Activated CD4-positive, alpha-beta T cell treated with anti-CD3 and anti-CD28 coated beads, Interleukin-2, amount 50 U/mL, for 24 hours (primary cell): ENCODE measurements around the gene SLC8A1.

Experiments used
- DNase-seq, 2 donors: peaks; one replicate each; pipeline ENCODE4 v3.0.0-alpha.2; 2020; ENCODE audit warnings: low read depth in 1 of 2, low spot score in 1 of 2

SLC8A1 gene

DNA sequence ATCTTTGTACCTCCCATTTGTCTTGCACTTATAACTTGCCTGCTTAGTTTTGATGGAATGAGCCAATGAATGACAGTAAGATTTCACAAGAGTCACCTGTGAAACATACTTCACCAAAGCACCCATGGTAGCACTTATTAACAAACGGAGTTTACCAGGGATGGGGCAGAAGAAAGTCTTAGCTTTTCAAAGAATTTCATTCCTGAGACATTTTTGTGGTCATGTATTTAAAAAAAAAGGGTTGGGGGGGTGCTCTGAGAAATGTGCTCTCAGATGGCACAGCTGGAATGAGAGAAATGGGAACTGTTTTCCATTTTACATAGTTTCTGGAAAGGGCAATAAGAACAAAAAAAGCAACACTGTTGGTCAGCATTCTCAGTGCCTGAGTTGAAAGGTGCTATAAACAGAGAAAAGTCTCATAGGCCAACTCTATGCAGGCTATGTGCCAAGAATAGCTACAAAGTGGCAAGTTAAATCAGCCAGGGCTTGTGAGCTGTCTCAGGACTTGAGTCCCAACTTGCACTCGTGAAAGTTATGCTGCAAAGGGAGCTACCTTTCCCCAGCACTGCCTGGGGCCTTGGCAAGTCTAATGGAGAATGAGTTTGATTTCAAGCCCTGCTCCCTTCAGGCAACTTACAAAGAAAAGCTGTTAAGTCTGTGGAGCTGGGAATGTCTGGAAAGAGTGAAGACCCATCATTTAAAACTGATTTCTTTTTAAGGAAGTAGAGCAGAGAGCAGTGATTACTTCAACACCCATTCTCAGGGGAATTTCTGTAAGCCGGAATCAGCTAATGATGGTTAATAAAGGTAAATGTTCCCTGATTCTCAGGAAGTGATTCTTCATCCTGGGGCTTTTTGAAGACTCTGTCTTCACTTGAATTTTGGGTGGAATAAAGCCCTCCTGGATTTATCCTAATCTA is 170.6 kb downstream of the SLC8A1 start:
- no peak for DNase-seq

DNA sequence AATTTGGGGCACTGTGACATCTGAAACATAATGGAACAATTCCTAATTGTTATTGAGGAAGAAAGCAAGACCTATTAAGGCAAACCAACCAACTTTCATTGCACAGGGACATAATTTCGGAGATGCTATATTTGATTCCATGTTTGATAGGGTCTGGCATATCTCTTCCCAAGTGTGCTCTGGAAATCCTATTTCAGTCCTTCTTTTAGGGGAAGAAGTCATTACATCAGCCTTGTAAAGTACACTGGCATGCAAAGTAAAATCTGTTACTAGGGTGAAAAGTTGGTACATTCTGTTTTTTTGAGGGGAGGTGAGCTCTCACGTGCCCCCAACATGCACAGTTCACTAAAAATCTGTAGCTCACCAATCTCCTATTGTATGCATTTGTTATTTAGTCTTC is 172.4 kb downstream of the SLC8A1 start:
- DNase-seq, result no peak

DNA sequence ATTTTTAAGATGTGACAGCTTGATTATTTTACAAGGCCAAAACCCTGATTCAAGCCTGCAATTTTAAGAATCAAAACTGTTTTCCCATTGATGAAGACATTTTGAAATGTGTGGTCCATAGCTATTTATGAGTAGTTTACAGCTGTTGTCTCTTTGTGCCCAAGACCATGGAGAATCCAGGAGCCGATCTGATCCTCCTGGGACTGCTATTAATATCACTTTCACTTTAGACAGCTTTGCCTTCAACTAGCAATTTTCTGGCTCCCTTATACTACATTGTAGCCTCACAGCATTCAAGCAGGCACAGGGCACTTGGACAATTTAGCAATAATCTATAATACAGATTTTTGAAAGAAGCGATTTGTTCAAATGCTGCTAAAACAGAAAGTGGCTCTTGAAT is 172.9 kb downstream of the SLC8A1 start:
- DNase-seq, result no peak

DNA sequence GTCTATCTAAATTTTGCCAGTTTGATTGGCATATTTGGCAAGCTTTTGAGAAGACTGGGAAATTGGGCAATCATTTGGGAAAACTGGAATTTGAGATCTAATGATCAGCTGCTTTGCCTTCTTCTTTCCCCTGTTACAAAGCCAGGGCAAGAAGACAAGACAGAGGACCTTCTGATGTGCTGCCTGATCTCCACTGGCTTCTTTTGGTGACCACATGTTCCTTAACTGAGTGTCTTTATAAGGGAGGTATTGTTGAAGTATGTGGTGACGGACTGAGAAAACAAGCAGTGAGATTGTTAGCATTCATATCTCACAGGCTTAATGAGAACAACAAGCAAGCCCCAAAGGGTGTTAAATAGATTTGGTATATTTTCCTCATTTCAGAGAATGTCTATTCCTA is 175.8 kb downstream of the SLC8A1 start:
- no peak for DNase-seq

DNA sequence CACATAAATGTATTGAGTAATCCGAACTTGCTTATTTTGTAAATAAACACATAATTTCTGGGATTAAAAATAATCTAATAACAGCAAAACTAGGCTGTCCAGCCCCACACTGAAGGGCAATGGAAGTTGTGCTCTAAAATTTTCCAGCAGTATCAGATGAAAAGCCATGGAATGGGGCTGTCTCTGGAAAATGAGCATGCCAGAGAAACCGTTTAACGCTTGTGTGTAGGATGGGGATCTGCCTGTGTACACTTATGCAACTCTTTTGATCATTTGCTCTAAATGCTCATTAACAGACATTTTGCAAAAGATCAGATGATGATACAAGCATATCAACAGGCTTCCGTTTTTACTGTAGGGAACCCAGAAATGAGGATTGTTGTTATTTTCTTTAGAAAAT is 177.6 kb downstream of the SLC8A1 start:
- no peak for DNase-seq

DNA sequence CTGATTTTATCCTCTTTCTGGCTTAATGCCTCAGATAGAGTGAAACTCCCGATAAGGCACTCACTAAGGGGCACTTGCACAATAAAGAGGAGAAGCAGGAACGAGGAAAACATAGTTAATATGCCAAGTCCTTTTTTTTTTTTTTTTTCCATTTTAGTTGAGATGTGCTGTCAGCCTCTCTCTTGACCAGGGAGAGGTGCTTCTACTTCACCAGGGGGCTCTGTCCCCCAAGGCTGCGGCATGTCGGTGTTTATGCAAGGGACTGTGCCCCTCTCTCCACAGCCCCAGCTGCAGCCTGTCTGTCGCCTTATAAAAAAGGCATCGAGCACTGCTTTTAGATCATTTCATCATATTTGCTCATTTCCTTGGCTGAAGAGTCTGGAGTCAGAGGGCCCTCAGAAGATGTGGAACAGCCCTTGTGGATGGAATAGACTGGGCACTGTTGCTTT is 178.1 kb downstream of the SLC8A1 start:
- no peak for DNase-seq

DNA sequence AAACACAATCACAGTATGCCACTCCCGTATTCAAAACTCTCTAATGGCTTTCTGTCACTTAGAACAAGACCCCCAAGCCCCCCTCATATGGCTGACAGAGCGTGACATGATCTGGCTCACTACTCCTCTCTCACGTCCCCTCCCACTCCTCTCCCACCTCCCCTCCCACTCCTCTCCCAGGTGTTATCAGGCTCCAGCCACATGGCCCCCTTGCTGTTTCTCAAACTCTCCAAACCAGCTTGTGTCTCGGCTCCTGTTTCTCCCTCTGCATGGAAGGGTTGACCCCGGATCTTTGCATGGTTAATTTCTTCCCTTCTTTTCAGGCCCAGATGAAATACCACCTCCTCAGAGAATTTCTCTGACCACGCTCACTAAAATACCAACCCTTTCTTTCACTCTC is 180.8 kb downstream of the SLC8A1 start:
- DNase-seq, result no peak

DNA sequence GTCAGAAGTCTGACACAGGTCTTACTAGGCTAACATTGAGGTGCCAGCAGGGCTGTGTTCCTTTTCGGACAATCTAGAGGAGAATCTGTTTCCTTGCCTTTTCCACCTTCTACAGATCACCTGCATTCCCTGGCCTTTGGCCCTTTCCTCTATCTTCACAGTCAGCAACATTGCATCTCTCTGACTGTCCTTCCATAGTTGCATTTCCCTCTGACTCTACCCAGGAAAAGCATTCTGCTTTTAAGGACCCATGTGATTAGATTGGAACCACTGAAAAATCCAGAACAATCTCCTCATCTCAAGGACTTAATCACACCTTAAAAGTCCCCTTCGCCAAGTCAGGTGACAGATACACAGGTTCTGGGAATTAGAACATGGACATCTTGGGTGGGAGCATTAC is 181.5 kb downstream of the SLC8A1 start:
- no peak for DNase-seq

DNA sequence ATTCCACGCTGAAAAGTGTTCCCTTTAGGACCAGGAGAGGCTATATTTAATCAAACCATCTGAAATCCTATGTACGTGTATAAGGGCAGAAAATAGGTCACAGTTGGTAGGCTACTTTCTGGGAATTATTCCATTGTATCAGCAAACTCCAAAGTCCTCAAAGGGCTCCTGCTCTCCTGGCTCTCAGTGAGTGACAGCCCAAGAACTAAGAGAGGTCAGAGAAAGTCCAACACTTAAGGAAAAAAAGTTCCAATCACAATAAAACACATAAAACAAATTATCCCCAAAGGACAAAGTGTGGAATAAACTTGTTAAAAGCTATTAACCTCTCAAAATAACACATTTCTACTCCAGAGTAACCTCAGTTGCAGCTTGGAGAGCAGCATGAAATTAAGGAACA is 183.3 kb downstream of the SLC8A1 start:
- no peak for DNase-seq

DNA sequence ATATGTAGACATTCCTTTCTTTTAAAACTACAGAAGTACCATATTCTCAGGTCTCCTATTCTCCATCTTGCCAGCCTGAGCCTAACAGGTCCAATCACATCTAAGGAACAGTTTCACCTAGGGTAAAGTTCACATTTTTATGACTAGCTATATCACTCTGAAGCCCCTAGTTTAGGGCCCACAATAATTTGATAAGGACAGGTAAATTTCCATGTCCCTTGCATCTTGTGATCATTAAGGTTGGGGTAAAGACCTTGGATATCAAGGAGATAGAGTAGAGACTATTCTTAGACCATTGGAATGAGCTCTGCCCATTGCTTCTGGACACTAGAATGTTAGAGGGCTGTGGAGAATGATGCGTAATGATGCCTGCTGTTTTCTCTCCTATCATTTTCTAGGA is 185.7 kb downstream of the SLC8A1 start:
- DNase-seq, result no peak

DNA sequence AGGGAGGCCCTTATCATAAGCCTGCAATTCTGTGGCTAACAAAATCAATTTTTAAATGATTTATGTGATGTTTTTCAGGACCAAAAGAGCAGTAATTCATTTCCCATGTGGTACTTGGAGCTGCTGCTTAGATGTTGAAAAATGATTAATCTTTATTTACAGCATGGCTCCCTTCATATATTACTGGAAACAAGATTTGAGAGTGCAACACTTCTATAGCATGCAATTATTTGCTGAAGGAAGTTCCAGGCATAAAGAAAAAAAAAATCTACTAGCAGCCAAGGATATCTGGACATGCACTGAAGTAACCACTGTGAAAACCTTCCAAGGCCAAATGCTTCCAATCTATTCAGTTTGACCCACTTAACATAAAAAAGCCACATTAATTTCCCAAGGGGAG is 186.3 kb downstream of the SLC8A1 start:
- DNase-seq, result no peak

DNA sequence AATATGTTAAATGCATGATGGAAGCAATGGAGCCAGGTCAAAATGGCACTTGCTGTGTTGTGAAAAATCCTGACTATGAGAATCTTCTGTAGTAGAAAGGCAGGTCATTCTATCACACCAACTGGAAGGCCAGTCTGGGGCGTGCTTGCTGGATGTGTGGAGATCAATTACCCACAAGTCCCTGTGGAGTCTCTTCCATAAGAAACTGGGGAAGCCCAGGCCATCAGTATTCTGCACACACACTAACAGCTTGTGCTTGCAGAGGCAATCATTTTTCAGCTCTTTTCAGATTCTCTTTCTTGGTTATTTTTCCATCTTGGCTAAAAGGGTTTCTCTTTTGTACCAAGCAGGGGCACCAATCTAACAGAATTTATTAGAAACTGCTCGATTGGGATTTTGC is 190.8 kb downstream of the SLC8A1 start:
- DNase-seq, result no peak

DNA sequence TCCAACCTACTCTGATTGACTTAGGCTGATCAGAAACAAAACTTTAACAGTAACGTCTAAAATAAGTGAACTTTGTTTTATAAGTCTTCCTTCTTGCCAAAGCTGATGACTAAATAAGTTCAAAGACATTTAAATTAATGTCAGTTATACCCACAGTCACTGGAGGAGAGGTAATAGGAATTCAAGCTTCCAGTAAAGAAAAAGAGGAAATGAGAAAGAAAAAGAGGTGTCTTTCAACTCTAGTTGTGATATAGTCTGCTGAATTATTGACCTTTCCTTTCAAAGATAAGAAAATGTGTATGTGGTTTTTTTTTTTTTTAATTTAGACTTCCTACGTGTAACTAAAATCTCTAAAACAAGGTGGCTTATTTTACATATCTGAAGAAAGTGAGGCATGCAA is 191.5 kb downstream of the SLC8A1 start:
- DNase-seq, result no peak

DNA sequence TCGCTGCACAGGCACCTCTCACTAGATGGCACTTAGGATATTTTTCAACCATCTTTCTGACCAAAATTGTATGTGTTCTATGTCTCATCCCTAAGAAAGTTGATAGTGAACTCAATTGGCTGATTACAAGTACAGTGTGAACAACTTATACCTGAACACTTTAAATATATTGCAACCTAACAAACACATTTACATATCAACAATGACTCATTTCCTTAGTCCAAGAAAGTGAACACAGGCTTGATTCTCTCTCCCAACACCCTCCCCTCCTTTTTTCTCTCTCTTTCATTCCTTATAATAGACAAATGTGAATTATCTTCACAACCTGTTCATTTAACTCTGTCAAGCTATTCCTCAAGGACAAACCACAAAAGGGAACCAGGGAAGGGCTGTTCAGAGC is 192.0 kb downstream of the SLC8A1 start:
- DNase-seq, result no peak

DNA sequence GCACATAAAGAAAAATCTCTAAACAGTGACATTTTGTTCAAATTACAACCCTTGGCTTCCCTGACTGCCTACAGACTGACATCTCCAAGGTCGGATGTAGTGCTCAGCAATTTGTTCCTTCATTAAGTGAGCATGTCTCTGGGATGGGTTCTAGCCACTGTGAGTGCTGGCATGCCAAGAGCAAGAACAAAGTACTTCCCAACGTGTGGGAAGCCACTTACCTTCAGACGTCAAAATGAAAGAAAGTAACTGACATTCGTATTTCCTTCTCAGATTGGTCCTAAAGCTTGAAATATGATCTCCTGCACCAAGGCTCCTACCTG is 193.8 kb downstream of the SLC8A1 start:
- DNase-seq, result no peak

DNA sequence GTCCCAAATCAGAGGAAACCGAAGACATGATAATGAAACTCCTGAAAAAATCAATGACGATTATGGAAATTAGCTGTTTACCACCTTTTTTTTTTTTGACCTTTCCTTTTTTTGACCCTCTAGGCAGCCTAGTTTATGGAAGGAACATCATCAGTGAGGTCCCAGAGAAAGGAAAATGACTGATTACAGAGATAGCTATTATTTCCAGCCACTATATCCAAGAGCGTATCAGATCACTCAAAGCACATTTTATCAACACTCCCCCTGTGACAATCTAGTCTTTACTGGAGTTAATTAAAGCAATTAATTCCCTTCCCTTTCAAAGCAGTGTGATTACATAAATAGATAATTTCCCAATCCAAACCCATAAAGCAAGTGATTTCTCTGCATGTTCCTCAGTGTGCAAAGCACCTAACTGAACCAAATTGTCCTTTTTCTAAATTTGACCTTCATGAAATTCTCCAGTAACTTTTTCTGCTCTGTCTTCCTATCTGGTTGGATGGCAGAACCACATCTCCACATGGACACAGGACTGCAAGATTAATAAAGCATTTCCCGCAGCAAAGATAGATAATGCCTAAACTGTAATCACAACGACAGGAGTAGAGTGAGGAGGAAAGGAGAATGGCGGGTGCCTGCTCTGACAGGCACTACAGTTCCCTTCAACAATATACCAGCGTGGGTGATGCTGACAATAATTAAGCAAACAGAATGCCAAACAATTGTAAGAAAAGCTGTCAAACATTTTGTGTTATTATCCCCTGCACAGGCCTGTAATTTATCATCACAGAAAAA is 194.4 kb downstream of the SLC8A1 start:
- DNase-seq, result no peak

DNA sequence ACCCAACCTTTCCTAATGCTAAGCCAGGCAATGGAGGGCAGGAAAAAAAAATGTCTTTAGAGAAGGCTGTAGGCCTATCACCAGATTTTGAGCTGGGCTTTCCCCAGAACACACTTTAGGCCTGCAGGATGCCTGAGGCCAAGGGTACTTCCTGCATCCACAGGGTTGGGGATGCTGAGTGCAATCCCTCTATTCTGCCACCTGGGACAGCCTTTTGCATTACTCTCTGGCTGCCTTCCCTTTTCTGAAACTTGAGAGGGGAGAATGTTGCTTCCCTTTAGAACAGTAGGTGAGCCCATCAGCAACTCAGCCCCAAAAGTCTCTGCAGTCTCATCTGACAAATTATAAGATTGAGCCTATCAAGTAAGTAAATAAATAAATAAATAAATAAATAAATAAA is 195.2 kb downstream of the SLC8A1 start:
- DNase-seq, result no peak

DNA sequence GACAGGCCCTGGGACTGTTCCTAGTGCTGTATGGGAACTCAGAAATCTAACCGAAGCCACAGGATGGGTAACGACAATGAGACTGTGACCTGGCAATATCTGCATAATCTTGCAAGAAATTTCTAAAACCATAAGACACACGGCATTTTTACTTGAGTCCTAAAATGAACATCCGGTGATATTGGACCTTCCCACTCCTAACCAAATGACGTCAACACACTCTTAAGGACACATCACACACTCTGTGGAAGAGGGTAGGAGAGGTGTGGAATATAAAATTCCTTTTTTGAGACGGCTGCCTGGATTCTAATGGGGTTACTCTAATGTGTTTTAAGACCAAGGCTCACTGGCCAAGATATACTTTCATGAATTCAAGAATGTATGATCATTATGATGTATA is 195.9 kb downstream of the SLC8A1 start:
- no peak for DNase-seq

DNA sequence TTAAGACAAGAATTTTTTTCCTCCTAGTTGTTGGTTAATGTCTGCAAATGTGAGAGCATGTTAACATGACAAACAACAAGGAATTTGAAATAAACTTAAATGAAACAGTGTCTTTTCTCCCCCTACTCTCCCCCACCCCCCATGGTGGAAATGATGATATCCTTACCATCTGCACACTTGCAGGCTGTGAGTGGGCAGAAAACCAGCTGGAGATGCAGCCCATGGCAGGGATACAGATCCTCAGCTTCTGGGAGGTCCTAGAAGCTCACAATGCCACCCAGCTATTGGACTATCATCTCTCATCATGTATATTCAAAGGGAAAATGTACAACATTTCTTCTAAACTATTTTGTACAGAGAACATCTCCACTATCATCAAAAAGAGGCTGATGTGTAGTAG is 196.8 kb downstream of the SLC8A1 start:
- no peak for DNase-seq

DNA sequence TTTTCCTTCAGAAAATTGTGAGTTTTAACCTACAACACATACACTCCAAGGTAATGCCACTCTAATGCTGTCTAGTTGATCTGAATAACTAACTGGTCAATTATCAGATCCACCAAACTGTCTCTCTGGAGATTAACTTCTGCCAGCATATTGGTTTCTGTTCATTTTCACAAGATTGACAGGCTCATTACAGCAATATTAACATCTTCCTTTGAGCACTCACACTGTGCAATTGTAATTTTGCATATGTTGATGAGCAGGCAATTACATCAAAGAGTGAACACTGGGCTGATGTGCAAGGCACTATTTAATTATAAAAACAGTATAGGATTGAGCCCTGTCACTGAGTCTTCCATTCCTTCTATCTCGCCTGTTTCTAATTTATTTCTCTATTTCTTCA is 197.3 kb downstream of the SLC8A1 start:
- DNase-seq, result no peak

DNA sequence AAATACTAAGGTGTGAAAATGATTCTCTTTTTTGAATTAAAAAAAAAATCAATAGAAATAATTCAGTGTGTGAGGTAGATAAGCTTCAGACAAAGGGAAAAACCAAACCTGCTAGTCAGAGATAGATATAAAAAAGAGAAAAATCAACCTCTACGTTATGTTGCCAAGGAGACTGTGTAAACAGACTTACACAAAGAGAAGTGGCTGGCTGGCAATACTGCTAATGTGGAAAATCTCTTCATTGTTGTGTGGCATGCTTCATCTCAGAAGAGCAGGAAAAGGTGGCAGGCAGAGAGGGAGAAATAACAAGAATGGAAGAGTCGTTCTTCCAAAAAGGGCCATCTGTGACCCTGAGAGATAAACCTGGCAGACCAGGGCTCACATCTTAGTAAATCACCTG is 200.8 kb downstream of the SLC8A1 start:
- DNase-seq, result no peak

DNA sequence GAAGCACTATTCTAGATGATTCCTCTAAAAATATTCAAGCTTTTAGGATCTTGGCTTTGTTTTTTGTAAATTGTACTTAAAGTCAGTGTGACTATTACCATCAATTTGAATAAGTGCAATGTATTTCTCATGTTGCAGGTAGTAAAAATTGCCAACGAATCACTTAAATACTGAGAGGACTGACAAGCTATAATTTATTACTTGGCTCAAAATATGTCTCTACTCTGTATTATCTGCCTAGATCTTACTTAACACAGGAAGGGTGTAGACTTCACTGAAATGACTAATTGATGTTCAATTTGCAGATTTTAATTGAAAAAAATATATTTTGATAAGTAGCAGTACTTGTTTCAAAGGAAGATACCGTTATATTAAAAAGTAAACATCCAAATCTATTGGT is 202.3 kb downstream of the SLC8A1 start:
- DNase-seq, result no peak

DNA sequence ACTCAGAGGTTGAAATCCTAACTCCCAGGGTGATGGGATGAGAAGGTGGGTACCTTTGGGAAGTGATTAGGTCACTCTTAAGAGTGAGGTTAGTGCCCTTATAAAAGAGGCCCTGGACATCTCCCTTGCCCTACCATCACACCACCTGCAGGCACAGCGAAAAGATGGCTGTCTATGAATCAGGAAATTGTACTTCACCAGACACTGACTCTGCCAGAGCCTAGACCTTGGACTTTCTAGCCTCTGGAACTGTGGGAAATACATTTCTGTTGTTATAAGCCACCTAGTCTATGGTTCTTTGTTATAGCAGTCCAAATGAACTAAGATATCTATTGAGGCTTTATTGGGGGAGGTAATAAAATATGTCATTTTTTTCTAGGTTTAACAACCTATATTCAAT is 203.6 kb downstream of the SLC8A1 start:
- no peak for DNase-seq
